HG02759 (cell line): ENCODE measurements around the gene LINC01488.

Experiments
- ATAC-seq: cut with Tn5 transposase; IDR thresholded peaks from one replicate; pipeline ENCODE4 v1.9.1; 2021; ENCODE audit warnings: mild to moderate bottlenecking, moderate library complexity; ENCODE audit not compliant: unreplicated experiment

Gene LINC01488

GRCh38 chr11:69462106-69462951 is 19.1 kb upstream of the LINC01488 start:
- no peak for ATAC-seq

GRCh38 chr11:69463181-69463994 is 18.1 kb upstream of the LINC01488 start:
- no peak for ATAC-seq

- ATAC-seq: no peak
Measured at GRCh38 chr11:69463995-69464960, 17.2 kb upstream of the LINC01488 start.

GRCh38 chr11:69465236-69466000 is 16.0 kb upstream of the LINC01488 start:
- ATAC-seq: no peak

GRCh38 chr11:69466039-69466438 is 15.4 kb upstream of the LINC01488 start:
- no peak for ATAC-seq

GRCh38 chr11:69467196-69467595 is 14.3 kb upstream of the LINC01488 start:
- ATAC-seq: no peak

GRCh38 chr11:69467646-69468045 is 13.8 kb upstream of the LINC01488 start:
- no peak for ATAC-seq

GRCh38 chr11:69468221-69468620 is 13.2 kb upstream of the LINC01488 start:
- ATAC-seq: no peak

- no peak for ATAC-seq
Measured at GRCh38 chr11:69468911-69469885, 12.3 kb upstream of the LINC01488 start.

GRCh38 chr11:69470301-69470700 is 11.2 kb upstream of the LINC01488 start:
- no peak for ATAC-seq

GRCh38 chr11:69470793-69471728 is 10.4 kb upstream of the LINC01488 start:
- ATAC-seq: no peak

GRCh38 chr11:69471729-69472540 is 9.5 kb upstream of the LINC01488 start:
- ATAC-seq: no peak

GRCh38 chr11:69472541-69473275 is 8.8 kb upstream of the LINC01488 start:
- no peak for ATAC-seq

GRCh38 chr11:69473276-69473845 is 8.1 kb upstream of the LINC01488 start:
- ATAC-seq: no peak

GRCh38 chr11:69474736-69475135 is 6.7 kb upstream of the LINC01488 start:
- no peak for ATAC-seq
